OCI-LY3 (cell line): ENCODE data around the gene MUC5B.

Experiments used
- H2AFZ ChIP-seq: fragments of 200-600, 300-600 bp; shearing (Covaris generic); 2 replicates; pipeline ENCODE4 v1.6.0; 2014; ENCODE audit warnings: antibody characterized with exemption, low read depth, low read length
- H3K27ac ChIP-seq: fragments of 200-600, 300-600 bp; sonication (generic); 2 replicates; pipeline ENCODE4 v1.5.1; 2014; ENCODE audit warnings: mild to moderate bottlenecking, low read length, moderate library complexity, mixed read lengths
- H3K27me3 ChIP-seq: fragments of 200-600, 300-600 bp; sonication (generic); 2 replicates; pipeline ENCODE4 v1.6.1; 2014; ENCODE audit warnings: low read depth, low read length, mixed read lengths
- H3K36me3 ChIP-seq: fragments of 200-600, 300-600 bp; sonication (generic); replicated peaks from 2 replicates; pipeline ENCODE3; 2014; ENCODE audit warnings: low read depth, low read length, mixed read lengths
- H3K4me1 ChIP-seq: fragments of 300-600, 200-600 bp; sonication (generic); 2 replicates; pipeline ENCODE4 v1.6.1; 2014; ENCODE audit warnings: low read length, mixed read lengths
- H3K4me2 ChIP-seq: fragments of 200-600, 300-600 bp; sonication (generic); 2 replicates; pipeline ENCODE4 v1.6.1; 2014; ENCODE audit warnings: low read length, mixed read lengths
- H3K4me3 ChIP-seq: fragments of 300-600, 200-600 bp; sonication (generic); 2 replicates; pipeline ENCODE4 v1.5.1; 2014; ENCODE audit warnings: antibody characterized with exemption, mild to moderate bottlenecking, low read length, moderate library complexity
- H3K79me2 ChIP-seq: fragments of 300-600, 200-600 bp; shearing (Covaris generic); 2 replicates; pipeline ENCODE4 v1.6.1; 2014; ENCODE audit warnings: mild to moderate bottlenecking, low read length, mixed read lengths
- H3K9ac ChIP-seq: fragments of 300-600, 200-600 bp; shearing (Covaris generic); 2 replicates; pipeline ENCODE4 v1.6.0; 2014; ENCODE audit warnings: mild to moderate bottlenecking, low read length, moderate library complexity
- H3K9me3 ChIP-seq: fragments of 200-600, 300-600 bp; shearing (Covaris generic); 2 replicates; pipeline ENCODE4 v1.6.1; 2014; ENCODE audit warnings: low read length, mixed read lengths; ENCODE audit not compliant: insufficient read depth
- H4K20me1 ChIP-seq: fragments of 200-600, 300-600 bp; sonication (generic); 2 replicates; pipeline ENCODE4 v1.6.1; 2016; ENCODE audit warnings: low read length, mixed read lengths; ENCODE audit not compliant: insufficient read depth
- EZH2phosphoT487 ChIP-seq: fragments of 200-600 bp; shearing (Covaris generic); IDR thresholded peaks from 2 replicates; pipeline ENCODE4 v1.6.1; 2018; ENCODE audit warnings: antibody characterized with exemption, mixed run types, low read depth
- TF ChIP-seq, protein P1 (sequence below): fragments of 200-600, 300-600 bp; sonication (generic); IDR thresholded peaks from 2 replicates; pipeline ENCODE4 v1.5.1; 2014; ENCODE audit warnings: antibody characterized with exemption, low read length, low read depth

MUC5B gene

DNA sequence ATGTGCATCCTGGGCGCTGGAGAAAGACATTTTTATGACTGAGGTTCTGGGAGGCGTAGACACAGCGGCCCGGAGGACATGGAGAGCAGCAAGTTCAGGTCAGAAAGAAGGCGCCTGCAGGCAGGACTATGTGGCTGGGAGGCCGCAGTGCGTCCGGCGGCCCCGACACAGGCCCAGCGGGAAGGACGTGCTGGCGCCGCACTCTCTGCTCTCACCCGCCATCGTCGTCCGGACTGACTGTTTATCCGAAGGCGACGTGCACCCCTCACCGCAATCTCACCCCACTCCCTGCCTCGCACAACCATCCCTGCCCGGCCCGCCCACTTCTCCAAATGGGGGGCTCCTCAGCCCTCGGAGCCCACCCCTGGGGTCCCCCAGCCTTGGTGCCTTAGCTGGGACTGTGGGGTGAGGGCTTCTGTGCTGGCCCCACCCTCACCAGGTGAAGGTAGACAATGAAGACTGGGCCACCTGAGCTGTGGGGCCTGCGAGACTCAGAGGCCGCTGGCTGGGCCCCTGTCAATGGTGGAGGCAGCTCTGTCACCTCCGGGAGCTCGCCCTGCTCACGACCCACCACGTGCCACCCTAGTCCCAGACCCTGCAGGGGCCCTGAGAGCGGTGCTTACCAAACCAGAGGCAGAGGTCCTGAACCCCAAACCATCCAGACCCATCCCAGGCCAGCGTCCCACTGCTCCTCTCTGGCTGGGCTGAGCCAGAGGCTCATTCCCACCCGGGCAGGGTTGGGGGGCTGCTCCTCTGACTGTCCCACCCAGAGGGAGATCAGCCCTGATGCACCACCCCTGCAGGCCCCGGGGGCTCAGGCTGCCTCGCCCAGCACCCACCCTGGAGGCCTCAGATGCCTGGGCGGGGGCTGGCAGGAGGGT lies 16.2 kb upstream of the MUC5B start:
- Histone ChIP-seq H4K20me1 (no peaks in the 10 kb centered on the region), H3K79me2 (no peaks in the 10 kb centered on the region), H3K27me3 (peaks cover 6% of the 10 kb centered on the region; the same call in 1 of the 2 replicates), H3K36me3 (no peaks in the 10 kb centered on the region), H2AFZ (no peak overlapping the region), H3K9ac (no peak overlapping the region), H3K4me3 (no peak overlapping the region), H3K4me1 (no peaks in the 10 kb centered on the region), H3K27ac (no peak overlapping the region), H3K4me2 (no peak overlapping the region), H3K9me3 (0 out of 2 replicates have a peak, but pooled peaks cover 4% of the 10 kb centered on the region)
- TF ChIP-seq, protein P1, sequence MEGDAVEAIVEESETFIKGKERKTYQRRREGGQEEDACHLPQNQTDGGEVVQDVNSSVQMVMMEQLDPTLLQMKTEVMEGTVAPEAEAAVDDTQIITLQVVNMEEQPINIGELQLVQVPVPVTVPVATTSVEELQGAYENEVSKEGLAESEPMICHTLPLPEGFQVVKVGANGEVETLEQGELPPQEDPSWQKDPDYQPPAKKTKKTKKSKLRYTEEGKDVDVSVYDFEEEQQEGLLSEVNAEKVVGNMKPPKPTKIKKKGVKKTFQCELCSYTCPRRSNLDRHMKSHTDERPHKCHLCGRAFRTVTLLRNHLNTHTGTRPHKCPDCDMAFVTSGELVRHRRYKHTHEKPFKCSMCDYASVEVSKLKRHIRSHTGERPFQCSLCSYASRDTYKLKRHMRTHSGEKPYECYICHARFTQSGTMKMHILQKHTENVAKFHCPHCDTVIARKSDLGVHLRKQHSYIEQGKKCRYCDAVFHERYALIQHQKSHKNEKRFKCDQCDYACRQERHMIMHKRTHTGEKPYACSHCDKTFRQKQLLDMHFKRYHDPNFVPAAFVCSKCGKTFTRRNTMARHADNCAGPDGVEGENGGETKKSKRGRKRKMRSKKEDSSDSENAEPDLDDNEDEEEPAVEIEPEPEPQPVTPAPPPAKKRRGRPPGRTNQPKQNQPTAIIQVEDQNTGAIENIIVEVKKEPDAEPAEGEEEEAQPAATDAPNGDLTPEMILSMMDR: no peak
- TF ChIP-seq EZH2phosphoT487: no peak

DNA sequence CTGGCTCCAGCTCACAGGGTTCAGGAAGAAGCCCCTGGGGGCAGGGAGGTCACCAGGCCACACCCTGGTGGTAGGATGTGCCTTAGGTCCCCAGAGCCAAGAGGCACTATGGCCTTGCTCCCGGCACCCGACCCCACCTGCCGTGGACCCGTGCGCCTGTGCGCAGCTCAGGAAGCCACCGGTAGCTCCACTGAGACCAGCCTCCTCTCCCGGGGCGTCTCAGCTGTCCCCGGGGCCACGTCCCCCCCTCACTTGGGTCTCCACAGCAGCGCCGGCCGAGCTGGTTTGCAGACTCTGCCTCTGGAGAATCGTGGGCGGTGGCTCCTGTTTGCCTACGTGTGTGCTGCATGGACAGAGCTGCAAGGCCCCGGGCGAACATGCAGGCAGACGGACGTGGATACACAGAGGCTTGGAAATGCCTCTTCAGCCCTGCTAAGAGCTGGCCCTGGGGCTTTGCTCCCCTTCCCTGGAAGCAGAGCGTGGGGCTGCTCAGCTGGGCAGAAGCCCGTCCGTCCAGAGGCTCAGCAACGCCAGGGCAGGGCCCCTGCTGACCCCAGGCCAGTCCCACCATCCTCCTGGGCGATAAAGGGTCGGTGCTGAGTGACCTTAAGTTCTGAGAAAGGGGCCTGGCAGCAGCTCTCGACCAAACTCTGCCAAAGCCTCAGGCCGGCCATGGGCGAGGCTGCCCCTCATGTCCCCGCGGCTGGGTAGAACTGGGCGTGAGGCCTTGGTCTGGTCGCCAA lies 15.3 kb upstream of the MUC5B start:
- no peak overlapping the region for H2AFZ ChIP-seq
- H3K79me2 ChIP-seq: no peaks in the 10 kb centered on the region
- H3K9me3 ChIP-seq: 0 out of 2 replicates have a peak, but pooled peaks cover 8% of the 10 kb centered on the region
- H3K4me2 ChIP-seq: no peak overlapping the region
- H3K27me3 ChIP-seq: peaks cover 12% of the 10 kb centered on the region
- no peaks in the 10 kb centered on the region for H4K20me1 ChIP-seq
- no peaks in the 10 kb centered on the region for H3K36me3 ChIP-seq
- H3K4me1 ChIP-seq: no peaks in the 10 kb centered on the region
- H3K9ac ChIP-seq: no peak overlapping the region
- H3K27ac ChIP-seq: no peak overlapping the region
- no peak for TF ChIP-seq EZH2phosphoT487
- TF ChIP-seq, protein P1: no peak
- H3K4me3 ChIP-seq: no peak overlapping the region

DNA sequence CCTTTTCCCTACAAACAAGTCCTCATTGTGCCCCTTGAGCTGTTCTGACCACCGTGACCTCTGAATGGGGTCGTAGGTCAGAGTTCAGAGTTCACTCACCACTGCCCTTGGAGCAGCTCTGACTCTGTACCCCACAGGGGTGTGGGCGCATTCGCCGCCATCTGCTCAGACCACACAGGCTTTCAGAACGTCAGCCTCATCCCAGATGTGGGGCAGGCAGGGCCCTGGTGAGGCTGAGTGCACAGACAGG lies 14.8 kb upstream of the MUC5B start:
- Histone ChIP-seq H3K4me2 (no peak overlapping the region), H3K9ac (no peak overlapping the region), H3K79me2 (no peaks in the 10 kb centered on the region), H3K9me3 (0 out of 2 replicates have a peak, but pooled peaks cover 8% of the 10 kb centered on the region), H3K4me1 (no peaks in the 10 kb centered on the region), H3K27me3 (peaks cover 13% of the 10 kb centered on the region), H2AFZ (no peak overlapping the region), H3K4me3 (no peak overlapping the region), H4K20me1 (no peaks in the 10 kb centered on the region), H3K36me3 (no peaks in the 10 kb centered on the region), H3K27ac (no peak overlapping the region)
- TF ChIP-seq, protein P1: no peak
- no peak for TF ChIP-seq EZH2phosphoT487
